ENCODE results near the gene SFTA2.

GRCh38 chr6:30889496-30889885, 42.5 kb downstream of the SFTA2 start:
- TF ChIP-seq CTCF (conservative IDR thresholded peaks at IDR 0.05; ENCODE audit: low read length) (no peak), EZH2phosphoT487 (IDR thresholded peaks at IDR 0.05; ENCODE audit: borderline replicate concordance, low read depth, low read length) (no peak)

Data from OCI-LY7 (cell line).